Glomerular visceral epithelial cell (primary cell): ENCODE data around the gene DBNDD1.
"Not testable (repeated sequence)": the region's sequence is repeated elsewhere in the genome, so short reads cannot be mapped to it uniquely, and the experiment has no call there.

Source experiments
- DNase-seq: peaks from one replicate; pipeline ENCODE4 v3.0.0-alpha.2; 2016; ENCODE audit errors: extremely low spot score

The DBNDD1 gene, protein sequence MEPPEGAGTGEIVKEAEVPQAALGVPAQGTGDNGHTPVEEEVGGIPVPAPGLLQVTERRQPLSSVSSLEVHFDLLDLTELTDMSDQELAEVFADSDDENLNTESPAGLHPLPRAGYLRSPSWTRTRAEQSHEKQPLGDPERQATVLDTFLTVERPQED

DNA sequence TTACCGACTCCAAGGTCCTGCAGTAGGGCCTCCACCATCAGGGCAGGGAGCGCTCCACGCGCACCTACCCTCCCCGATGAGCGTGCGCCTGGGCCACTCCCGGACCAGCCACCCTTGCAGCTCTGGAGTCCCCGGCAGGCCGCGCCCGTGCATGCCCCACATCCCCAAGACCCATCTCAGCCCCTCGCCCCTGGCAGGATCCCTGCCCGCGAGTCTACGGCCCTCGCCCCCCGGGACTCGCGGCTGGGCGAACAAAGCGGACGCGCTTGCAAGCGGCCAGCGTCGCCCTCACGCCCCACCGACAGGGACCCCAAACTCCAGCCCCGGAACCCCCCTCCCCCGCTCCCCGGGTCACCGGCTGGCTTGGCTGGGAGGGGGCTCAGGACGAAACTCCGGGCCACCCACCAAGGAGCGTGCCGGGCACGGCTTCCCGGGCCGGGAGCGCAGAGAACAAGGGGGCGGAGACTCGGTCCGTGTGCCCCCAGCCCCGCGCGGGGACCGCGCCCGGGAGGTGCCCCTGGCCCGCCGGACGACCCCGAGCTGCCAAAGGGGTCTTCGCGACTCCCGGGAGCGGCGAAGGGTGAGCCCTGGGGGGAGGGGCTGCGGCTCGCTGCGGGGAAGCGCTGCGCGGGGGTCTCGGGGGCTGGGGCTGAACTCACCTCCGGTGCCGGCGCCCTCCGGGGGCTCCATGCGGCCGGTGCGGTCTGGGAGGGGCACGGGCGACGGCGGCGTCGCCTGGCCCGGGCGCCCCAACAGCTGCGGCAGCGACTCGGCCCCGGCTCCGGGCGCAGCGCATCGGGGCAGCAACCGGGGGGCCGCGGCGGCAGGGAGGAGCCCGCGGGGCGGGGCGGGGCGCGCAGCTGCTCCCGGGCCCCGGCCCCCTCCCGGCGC lies at the start of gene DBNDD1:
TSS of gene DBNDD1 (minus strand) at position 805 of the 891 bp plus-strand sequence. CDS start at position 690, 115 bp downstream.
- DNase-seq, result peak; percentile 14

DNA sequence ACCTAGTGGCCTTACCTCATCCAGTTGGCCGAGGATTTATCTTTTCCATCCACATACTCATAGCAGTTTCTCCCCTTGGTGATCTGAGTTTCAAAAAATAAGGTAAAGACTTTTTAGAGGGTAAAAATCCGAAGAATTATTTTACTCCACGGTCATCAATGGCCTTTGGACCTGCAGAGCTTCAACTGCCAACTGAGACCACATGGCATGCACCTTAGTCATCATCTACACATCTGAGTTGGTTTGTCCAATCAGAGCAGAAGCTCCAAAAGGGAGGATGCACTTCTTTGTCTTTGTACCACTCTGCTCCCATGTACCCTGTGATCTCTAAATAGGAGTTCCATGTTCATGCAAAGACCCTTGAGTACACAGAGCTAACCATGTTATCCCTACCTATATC lies 42.2 kb upstream of the DBNDD1 start:
- no peak for DNase-seq

DNA sequence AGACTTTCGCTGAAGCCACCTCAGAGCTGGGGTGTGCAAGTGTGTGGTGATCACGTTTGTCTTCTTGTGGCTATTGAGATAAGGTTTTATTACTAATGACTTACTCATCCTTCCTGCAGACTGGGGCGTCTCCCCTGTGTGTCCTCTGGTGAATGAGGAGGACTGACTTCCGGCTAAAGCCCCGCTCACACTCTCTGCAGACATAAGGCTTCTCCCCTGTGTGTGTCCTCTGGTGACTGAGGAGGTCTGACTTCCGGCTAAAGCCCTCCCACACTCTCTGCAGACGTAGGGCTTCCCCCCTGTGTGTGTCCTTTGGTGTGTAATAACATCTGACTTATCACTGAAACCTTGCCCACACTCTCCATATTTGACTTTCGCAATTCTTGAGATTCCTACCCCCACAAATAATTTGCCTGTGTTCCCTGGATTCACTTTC lies 38.5 kb upstream of the DBNDD1 start:
- peak; percentile 38 for DNase-seq

DNA sequence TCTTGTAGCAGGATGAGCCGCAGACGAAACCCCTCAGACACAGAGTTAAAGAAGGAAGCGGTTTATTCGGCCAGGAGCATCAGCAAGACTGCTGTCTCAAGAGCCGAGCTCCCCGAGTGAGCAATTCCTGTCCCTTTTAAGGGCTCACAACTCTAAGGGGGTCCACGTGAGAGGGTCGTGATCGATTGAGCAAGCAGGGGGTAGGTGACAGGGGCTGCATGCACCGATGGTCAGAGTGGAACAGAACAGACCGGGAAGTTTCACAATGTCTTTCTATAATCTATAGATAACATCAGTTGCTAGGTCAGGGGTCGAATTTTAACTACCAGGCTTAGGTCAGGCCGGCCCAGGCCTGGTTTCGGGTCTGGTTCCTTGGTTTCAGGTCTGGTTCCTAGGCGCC lies 37.3 kb upstream of the DBNDD1 start:
- DNase-seq, result not testable (repeated sequence)

DNA sequence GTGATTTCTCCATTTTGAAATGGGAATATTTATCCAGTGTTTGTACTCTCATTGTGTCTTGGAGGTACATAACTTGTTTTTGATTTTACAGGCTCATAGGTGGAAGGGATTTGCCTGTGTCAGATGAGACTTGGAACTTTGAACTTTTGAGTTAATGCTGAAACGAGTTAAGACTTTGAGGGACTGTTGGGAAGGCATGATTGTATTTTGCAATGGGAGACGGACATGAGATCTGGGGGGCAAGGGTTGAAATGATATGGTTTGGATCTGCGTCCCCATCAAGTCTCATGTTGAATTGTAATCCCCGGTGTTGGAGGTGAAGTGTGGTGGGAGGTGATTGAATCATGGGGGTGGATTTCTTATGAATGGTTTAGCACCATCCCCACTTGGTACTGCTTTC lies 36.1 kb upstream of the DBNDD1 start:
- no peak for DNase-seq

DNA sequence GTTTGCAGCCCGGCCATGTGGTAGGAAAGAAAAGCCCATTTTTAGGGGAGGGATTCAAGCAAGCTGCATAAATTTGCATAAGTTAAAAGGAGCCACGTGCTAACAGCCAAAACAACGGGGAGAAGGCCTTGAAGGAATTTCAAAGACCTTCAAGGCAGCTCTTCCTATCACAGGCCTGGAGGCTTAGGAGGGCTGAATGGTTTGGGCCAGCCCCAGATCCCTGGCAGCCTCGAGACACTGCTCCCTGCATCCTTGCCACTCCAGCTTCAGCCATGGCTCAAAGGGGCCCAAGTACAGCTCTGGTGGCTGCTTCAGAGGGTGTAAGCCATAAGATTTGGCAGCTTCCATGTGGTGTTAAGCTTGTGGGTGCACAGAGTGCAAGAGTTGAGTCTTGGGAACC lies 35.3 kb upstream of the DBNDD1 start:
- DNase-seq, result no peak

DNA sequence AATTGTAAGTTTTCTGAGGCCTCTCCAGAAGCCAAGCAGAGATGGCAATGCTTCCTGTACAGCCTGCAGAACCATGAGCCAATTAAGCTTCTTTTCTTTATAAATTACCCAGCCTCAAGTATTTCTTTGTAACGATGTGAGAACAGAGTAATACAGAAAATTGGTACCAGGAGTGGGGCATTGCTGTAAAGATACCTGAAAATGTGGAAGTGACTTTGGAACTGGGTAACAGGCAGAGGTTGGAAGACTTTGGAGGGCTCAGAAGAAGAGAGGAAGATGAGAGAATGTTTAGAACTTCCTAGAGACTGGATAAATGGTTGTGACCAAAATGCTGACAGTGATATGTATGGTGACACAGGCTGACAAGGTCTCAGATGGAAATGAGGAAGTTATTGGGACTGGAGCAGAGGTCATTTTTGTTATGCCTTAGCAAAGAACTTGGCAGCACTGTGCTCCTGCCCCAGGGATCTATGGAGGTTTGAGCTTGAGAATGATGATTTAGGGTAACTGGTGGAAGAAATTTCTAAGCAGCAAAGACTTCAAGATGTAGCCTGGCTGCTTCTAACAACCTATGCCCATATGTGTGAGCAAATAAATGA lies 34.7 kb upstream of the DBNDD1 start:
- DNase-seq, result no peak

DNA sequence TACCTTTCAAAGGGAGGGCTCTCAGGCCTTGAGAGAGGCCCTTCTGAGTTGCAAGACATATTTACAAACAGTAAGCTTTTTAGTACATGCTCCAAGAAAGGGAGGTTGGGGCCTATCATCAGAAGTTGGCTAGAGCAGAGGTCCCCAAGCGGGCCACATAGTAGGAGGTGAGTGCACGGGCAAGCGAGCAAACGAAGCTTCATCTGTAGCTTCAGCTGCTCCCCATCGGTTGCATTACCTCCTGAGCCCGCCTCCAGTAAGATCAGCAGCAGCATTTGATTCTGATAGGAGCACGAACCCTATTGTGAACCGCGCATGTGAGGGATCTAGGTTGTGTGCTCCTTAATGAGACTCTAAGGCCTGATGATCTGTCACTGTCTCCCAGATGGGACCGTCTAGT lies 31.7 kb upstream of the DBNDD1 start:
- no peak for DNase-seq

DNA sequence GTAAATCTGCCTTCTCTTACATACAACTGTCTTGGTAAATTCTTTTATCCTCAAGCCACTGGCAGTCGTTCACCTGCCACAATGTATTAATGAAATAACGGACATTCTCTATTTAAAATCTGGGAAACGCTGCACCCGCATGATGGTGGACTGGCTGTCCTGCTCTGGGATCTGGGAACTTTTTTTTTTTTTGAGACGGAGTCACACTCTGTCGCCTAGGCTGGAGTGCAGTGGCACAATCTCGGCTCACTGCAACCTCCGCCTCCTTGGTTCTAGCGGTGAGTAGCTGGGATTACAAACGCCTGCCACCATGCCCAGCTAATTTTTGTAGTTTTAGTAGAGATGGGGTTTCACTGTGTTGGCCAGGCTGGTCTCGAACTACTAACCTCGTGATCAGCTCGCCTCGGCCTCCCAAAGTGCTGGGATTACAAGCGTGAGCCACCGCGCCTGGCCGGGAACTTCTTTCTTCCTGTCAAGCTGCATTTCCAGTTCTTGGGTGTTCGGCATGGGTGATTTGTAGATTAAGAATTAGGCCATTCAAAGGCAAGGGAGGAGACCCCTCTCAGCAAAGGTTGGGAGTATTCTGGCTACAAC lies 29.6 kb upstream of the DBNDD1 start:
- DNase-seq, result no peak

DNA sequence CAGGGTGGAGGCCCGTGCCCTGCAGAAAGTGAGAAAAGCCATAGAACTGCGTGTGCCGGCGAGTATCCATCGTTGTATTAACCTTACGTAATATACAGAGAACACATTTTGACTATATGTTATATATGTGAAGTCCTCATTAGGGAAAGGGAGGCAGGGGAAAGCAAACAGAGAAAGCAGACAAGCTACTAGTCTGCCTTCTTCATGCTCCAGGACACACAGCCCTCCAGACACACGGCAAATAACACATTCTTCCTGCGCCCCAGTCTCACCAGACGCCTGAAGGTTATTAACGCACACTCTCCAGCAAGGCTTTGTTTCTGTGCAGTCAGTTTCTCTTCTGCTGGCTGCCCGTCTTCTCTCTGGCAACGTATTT lies 29.1 kb upstream of the DBNDD1 start:
- DNase-seq, result no peak

DNA sequence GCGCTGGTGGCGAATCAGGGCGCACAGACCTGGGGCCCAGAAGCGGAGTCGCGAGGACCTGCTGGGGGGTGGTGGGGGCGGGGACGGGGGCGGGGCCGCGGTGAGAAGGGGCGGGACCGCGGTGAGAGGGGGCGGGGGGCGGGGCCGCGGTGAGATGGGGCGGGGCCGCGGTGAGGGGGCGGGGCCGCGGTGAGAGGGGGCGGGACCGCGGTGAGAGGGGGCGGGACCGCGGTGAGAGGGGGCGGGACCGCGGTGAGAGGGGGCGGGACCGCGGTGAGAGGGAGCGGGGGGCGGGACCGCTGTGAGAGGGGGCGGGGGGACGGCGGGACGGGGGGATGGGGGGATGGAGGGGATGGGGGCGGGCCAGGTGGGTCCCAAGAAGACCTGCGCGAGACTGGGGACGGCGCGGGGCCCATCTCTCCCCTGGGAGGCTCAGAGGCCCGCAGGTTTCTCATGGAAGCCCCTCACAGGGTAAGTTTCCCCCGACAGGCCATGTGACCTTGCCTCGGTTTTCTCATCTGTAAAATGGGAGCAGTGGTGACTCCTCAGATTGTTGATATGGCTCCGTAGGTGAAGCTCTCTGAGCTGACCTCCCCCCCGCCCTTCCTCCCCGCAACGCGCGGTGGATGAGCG lies 28.6 kb upstream of the DBNDD1 start:
- DNase-seq, result no peak

DNA sequence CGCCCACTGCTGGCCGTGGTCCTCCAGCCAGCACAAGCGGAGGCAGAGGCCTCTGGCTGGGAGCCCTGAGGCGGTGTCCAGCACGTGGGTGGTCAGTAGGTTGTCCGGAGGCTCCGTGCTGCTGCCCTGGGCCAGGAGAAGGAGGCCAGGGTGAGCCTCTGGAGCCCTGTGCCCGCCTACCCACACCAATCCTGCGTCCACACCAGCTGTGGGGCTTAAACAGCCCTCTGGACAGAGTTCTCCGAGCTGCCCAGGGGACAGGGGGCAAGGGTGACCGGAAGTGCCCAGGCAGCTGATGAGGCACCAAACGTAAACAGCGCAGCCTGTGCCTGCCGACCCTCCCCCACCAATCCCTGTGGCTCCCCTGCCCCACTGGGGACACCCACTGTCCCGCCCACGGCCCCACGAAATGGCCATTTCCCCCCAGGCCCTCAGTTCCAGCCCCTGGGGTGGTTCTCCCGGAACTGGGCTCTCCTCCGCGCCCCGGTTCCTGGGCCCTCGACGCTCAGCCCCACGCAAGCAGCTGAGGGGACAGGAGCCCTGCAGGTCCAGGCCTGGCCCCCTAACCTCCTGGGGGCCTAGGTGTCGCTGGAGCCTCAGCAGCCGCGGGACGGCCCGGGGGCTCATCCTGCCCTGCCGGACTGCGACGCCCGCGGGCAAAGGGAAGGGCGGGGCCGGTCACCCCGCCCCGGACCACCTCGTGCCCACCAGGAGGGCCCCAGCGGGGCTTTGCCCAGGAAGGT lies 27.9 kb upstream of the DBNDD1 start:
- no peak for DNase-seq

DNA sequence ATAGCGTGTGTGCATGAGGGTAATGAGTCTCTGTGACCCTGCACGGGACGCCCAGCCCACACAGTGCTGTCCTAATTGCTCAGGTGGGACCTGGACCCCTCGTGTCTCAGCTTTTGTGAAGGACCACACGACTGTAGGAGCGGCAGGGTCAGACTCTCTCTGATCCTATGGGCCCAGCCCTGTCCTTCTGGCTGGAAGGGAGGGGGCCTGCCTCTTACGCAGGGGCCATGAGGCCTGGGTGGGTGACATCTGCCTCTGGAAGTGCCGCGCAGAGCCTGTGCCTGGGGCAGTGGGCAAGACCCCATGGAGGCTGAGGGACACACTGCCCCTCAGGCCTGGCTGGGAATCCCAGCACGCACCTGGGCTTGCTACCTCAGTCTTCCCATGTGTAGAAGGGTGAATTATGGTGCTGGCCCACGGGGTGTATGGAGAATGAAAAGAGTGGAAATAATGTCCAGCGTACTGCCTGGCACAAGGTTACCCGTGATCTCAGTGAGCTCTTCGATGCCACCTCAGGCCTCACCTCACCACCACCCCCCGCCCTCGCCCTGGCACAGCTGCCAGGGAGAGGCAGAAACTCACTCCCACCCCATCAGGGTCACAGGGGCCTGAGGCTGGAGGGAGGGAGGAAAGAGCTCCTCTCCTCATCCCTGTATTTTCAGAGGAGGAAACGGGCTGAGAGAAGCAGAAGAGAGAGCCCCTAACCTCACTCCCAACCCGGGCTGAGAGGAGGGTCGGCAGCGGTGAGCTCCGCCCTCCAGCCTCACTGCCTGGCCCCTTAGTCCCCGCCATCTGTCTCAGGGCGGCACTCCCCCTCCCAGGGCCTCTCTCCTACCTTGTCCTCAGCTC lies 27.1 kb upstream of the DBNDD1 start:
- no peak for DNase-seq

DNA sequence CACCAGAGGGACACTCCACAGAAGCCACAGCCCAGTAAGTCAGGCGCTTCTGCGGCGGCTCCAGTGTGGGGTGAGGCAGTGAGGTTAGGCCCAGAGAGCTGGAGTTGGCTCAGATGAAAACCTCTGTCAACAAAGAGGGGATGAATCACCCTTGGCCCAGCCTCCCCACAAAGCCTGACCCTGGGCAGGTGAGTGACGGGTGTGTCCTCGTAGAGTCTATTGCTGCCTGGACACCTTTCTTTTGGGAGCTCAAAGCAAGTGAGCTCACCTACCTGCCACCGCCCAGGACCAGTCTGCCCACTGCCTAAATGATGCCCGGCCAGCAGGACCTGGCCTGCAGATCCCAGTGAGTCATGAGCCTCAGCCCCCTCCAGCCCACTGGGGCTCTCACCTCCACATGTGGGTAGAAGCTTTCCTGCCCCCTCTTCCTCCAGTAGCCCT lies 24.9 kb upstream of the DBNDD1 start:
- peak; percentile 70 for DNase-seq

DNA sequence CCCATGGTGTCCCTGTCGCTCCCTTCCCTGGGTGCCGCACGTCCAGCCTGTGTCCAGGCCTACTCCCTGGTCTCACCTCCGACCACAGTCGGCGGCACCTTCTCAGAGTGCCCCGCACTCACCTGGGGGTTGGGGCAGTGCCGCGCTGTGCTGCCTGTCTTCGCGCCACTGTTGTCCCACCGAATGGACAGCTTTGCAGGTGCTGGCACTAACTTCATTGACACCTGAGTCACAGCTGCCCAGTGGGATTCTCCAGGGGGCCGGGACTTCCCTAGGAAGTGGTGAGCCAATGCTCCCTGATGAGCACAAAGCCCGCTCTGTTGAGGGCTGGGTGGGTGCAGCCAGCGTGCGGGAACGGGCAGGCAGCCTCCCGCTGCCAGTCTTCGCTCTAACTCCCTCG lies 24.3 kb upstream of the DBNDD1 start:
- DNase-seq, result no peak

DNA sequence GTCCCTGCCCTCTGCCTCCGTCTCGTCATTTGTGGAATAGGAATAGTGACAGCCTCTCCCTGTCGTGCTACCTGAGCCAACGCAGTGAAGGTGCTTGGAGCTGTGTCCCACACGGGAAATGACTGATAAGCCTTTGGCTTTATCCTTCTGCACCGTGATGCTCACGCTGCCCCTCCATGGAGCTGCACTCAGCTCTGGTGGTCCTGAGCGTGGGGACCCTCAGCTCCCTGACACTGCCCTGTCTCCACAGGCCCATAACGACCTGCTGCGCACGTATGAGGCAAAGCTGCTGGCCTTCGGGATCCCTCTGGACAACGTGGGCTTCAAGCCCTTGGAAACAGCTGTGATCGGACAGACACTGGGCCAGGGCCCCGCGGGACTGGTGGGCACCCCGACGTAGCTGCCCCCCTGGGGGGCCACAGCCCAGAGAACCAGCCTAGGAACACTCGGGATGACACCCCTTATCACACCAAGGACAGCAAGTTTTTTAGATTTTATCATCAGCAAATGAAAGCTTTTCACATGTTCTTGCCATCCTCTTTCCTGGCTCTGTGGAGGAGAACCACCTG lies 23.8 kb upstream of the DBNDD1 start:
- no peak for DNase-seq

DNA sequence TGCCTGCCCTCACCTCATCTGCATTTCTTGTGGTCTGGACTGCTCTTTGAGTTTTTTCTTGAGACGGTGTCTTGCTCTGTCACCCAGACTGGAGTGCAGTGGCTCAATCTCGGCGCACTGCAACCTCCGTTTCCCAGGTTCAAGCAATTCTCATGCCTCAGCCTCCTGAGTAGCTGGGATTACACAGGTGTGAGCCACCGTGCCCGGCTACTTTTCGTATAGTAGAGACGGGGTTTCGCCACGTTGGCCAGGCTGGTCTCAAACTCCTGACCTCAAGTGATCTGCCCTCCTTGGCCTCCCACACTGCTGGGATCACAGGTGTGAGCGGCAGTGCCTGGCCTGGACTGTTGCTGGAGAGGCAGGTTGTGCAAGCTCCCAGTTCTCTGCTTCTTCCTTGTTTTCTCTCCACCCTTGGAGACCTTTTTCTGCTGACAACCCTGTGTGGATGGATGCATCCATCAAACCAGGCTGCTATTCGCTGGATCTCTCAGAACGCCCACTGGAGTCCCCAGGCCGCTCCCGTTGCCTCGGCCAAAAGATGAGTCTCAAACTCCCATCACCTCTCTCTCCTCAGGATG lies 22.7 kb upstream of the DBNDD1 start:
- no peak for DNase-seq

DNA sequence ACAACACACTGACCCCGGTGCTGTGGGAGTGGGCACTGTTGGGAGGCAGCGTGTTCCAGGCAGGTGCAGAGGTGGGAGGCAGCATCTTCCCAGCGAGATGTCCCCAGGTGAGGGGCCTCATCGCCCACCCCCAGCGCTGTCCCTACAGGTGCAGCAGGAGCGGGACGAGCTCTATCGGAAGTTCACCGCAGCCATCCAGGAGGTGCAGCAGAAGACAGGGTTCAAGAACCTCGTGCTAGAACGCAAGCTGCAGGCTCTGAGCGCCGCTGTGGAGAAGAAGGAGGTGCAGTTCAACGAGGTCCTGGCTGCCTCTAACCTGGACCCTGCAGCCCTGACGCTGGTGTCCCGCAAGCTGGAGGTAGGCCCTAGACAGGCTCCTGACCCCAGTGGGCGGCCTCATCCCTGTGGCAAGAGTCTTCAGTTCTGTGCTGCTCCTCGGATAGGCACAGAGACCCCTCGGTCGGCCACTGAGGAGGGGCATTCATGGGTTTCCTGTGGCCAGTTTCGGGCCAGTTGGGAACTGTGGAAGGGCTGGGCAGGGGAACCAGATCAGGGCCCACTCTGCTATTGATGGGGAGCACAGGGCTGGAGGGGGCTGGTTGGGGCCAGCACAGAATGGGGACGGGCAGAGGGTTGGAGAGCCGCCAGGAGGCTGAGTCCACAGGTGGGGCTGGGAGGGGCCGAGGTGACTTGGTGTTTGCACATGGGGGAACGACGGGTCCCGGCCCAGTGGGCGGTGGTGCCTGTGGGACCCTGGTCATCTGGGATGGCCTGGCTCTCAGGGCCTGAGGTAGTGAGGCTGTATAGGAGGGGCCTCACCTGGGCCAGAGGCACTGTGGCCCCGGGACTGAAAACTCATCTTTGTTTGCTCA lies 21.1 kb upstream of the DBNDD1 start:
- no peak for DNase-seq

DNA sequence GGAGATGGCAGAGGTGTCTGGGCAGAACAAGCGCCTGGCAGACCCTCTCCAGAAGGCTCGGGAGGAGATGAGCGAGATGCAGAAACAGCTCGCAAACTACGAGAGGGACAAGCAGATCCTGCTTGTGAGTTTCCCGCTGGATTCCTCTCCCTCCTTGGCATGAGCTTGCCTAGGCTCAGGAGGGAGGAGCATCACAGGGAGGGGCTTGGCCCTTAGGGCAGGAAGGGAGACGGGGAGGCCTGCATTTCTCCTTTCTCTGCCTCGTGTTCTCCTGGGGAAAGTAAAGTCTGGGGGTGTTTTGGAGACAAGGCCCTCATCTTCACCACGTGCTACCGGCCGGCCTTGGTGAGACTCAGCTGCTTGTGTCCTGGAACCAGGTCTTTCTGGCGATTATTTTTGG lies 18.0 kb upstream of the DBNDD1 start:
- DNase-seq, result no peak
